Measurements from ENCODE around the gene C1RL.
"Not testable (repeated sequence)": the region's sequence is repeated elsewhere in the genome, so short reads cannot be mapped to it uniquely, and the experiment has no call there.

The C1RL gene

GRCh38 chr12:7112041-7112440 is 3.0 kb upstream of the C1RL start:
- Histone ChIP-seq H3K9ac (ENCODE audit: low read depth, low read length) (no peak overlapping the region), H3K27me3 (ENCODE audit: control insufficient read depth, insufficient read depth, low read length) (no peaks in the 10 kb centered on the region), H3K4me3 (ENCODE audit: low read depth, low read length) (no peak overlapping the region), H3K27ac (ENCODE audit: low read depth, low read length) (no peak overlapping the region), H3K4me1 (ENCODE audit: control insufficient read depth, insufficient read depth, low read length) (peaks cover 7% of the 10 kb centered on the region; the same call in 1 of the 2 replicates), H3K36me3 (ENCODE audit: control insufficient read depth, insufficient read depth, low read length) (no peaks in the 10 kb centered on the region), H3K9me3 (ENCODE audit: control insufficient read depth, insufficient read depth, low read length) (no peaks in the 10 kb centered on the region)

- Histone ChIP-seq H3K4me1 (ENCODE audit: control insufficient read depth, insufficient read depth, low read length) (peaks cover 7% of the 10 kb centered on the region; the same call in 1 of the 2 replicates), H3K27me3 (ENCODE audit: control insufficient read depth, insufficient read depth, low read length) (no peaks in the 10 kb centered on the region), H3K9ac (ENCODE audit: low read depth, low read length) (no peak overlapping the region), H3K27ac (ENCODE audit: low read depth, low read length) (no peak overlapping the region), H3K9me3 (ENCODE audit: control insufficient read depth, insufficient read depth, low read length) (no peaks in the 10 kb centered on the region; the same call in 1 of the 2 replicates), H3K36me3 (ENCODE audit: control insufficient read depth, insufficient read depth, low read length) (no peaks in the 10 kb centered on the region), H3K4me3 (ENCODE audit: low read depth, low read length) (no peak overlapping the region)
Observed at GRCh38 chr12:7110661-7111060, 1.6 kb upstream of the C1RL start.

- Histone ChIP-seq H3K4me3 (ENCODE audit: low read depth, low read length) (no peak overlapping the region), H3K27ac (ENCODE audit: low read depth, low read length) (no peak overlapping the region), H3K4me1 (ENCODE audit: control insufficient read depth, insufficient read depth, low read length) (peaks cover 7% of the 10 kb centered on the region; the same call in 1 of the 2 replicates), H3K9ac (ENCODE audit: low read depth, low read length) (no peak overlapping the region), H3K9me3 (ENCODE audit: control insufficient read depth, insufficient read depth, low read length) (no peaks in the 10 kb centered on the region; the same call in 1 of the 2 replicates), H3K36me3 (ENCODE audit: control insufficient read depth, insufficient read depth, low read length) (no peaks in the 10 kb centered on the region), H3K27me3 (ENCODE audit: control insufficient read depth, insufficient read depth, low read length) (no peaks in the 10 kb centered on the region)
Observed at GRCh38 chr12:7109572-7109920, 532 bp upstream of the C1RL start.

GRCh38 chr12:7108003-7108795 is 815 bp downstream of the C1RL start:
- Histone ChIP-seq H3K4me1 (ENCODE audit: control insufficient read depth, insufficient read depth, low read length) (peaks cover 7% of the 10 kb centered on the region; the same call in 1 of the 2 replicates), H3K27ac (ENCODE audit: low read depth, low read length) (peak overlapping the region; percentile 72)

GRCh38 chr12:7107636-7108002 is 1.4 kb downstream of the C1RL start:
- H3K4me3 ChIP-seq (ENCODE audit: low read depth, low read length), result peak overlapping the region; percentile 73; the same call in 1 of the 2 replicates
- H3K9me3 ChIP-seq (ENCODE audit: control insufficient read depth, insufficient read depth, low read length), result no peaks in the 10 kb centered on the region; the same call in 1 of the 2 replicates
- H3K27ac ChIP-seq (ENCODE audit: low read depth, low read length), result peak overlapping the region; percentile 72
- no peak overlapping the region for H3K9ac ChIP-seq (ENCODE audit: low read depth, low read length)
- no peaks in the 10 kb centered on the region for H3K36me3 ChIP-seq (ENCODE audit: control insufficient read depth, insufficient read depth, low read length)
- no peaks in the 10 kb centered on the region for H3K27me3 ChIP-seq (ENCODE audit: control insufficient read depth, insufficient read depth, low read length)
- peaks cover 7% of the 10 kb centered on the region; the same call in 1 of the 2 replicates for H3K4me1 ChIP-seq (ENCODE audit: control insufficient read depth, insufficient read depth, low read length)

More at GRCh38 chr12:7108003-7108795, 815 bp downstream of the C1RL start:
- Histone ChIP-seq H3K9me3 (ENCODE audit: control insufficient read depth, insufficient read depth, low read length) (no peaks in the 10 kb centered on the region; the same call in 1 of the 2 replicates), H3K36me3 (ENCODE audit: control insufficient read depth, insufficient read depth, low read length) (no peaks in the 10 kb centered on the region), H3K9ac (ENCODE audit: low read depth, low read length) (peak overlapping the region; percentile 18; the same call in 1 of the 2 replicates), H3K27me3 (ENCODE audit: control insufficient read depth, insufficient read depth, low read length) (no peaks in the 10 kb centered on the region), H3K4me3 (ENCODE audit: low read depth, low read length) (peak overlapping the region; percentile 73)

- H3K9ac ChIP-seq (ENCODE audit: low read depth, low read length); H3K27ac ChIP-seq (ENCODE audit: low read depth, low read length); H3K9me3 ChIP-seq (ENCODE audit: control insufficient read depth, insufficient read depth, low read length); H3K36me3 ChIP-seq (ENCODE audit: control insufficient read depth, insufficient read depth, low read length); H3K4me1 ChIP-seq (ENCODE audit: control insufficient read depth, insufficient read depth, low read length); H3K4me3 ChIP-seq (ENCODE audit: low read depth, low read length); H3K27me3 ChIP-seq (ENCODE audit: control insufficient read depth, insufficient read depth, low read length): not testable (repeated sequence)
Observed at GRCh38 chr12:7107181-7107580, 1.8 kb downstream of the C1RL start.

- Histone ChIP-seq H3K9ac (ENCODE audit: low read depth, low read length) (no peak overlapping the region), H3K4me1 (ENCODE audit: control insufficient read depth, insufficient read depth, low read length) (peaks cover 7% of the 10 kb centered on the region; the same call in 1 of the 2 replicates), H3K4me3 (ENCODE audit: low read depth, low read length) (no peak overlapping the region), H3K27ac (ENCODE audit: low read depth, low read length) (no peak overlapping the region), H3K9me3 (ENCODE audit: control insufficient read depth, insufficient read depth, low read length) (no peaks in the 10 kb centered on the region; the same call in 1 of the 2 replicates), H3K27me3 (ENCODE audit: control insufficient read depth, insufficient read depth, low read length) (no peaks in the 10 kb centered on the region), H3K36me3 (ENCODE audit: control insufficient read depth, insufficient read depth, low read length) (no peaks in the 10 kb centered on the region)
Observed at GRCh38 chr12:7106082-7106481, 2.9 kb downstream of the C1RL start.

GRCh38 chr12:7103837-7104584 is 5.0 kb downstream of the C1RL start:
- Histone ChIP-seq H3K36me3 (ENCODE audit: control insufficient read depth, insufficient read depth, low read length) (no peaks in the 10 kb centered on the region), H3K27me3 (ENCODE audit: control insufficient read depth, insufficient read depth, low read length) (no peaks in the 10 kb centered on the region), H3K9ac (ENCODE audit: low read depth, low read length) (no peak overlapping the region), H3K9me3 (ENCODE audit: control insufficient read depth, insufficient read depth, low read length) (no peaks in the 10 kb centered on the region; the same call in 1 of the 2 replicates), H3K4me1 (ENCODE audit: control insufficient read depth, insufficient read depth, low read length) (peaks cover 7% of the 10 kb centered on the region; the same call in 1 of the 2 replicates), H3K4me3 (ENCODE audit: low read depth, low read length) (no peak overlapping the region), H3K27ac (ENCODE audit: low read depth, low read length) (no peak overlapping the region)

GRCh38 chr12:7102582-7102981 is 6.4 kb downstream of the C1RL start:
- H3K4me1 ChIP-seq (ENCODE audit: control insufficient read depth, insufficient read depth, low read length), result peaks cover under 1% of the 10 kb centered on the region; the same call in 1 of the 2 replicates
- H3K4me3 ChIP-seq (ENCODE audit: low read depth, low read length), result no peak overlapping the region
- no peaks in the 10 kb centered on the region for H3K36me3 ChIP-seq (ENCODE audit: control insufficient read depth, insufficient read depth, low read length)
- H3K27ac ChIP-seq (ENCODE audit: low read depth, low read length), result no peak overlapping the region
- H3K27me3 ChIP-seq (ENCODE audit: control insufficient read depth, insufficient read depth, low read length), result no peaks in the 10 kb centered on the region
- H3K9me3 ChIP-seq (ENCODE audit: control insufficient read depth, insufficient read depth, low read length), result no peaks in the 10 kb centered on the region; the same call in 1 of the 2 replicates
- H3K9ac ChIP-seq (ENCODE audit: low read depth, low read length), result no peak overlapping the region

GRCh38 chr12:7101694-7102131 is 7.3 kb downstream of the C1RL start:
- Histone ChIP-seq H3K27me3 (ENCODE audit: control insufficient read depth, insufficient read depth, low read length) (no peaks in the 10 kb centered on the region), H3K9ac (ENCODE audit: low read depth, low read length) (no peak overlapping the region), H3K27ac (ENCODE audit: low read depth, low read length) (no peak overlapping the region), H3K9me3 (ENCODE audit: control insufficient read depth, insufficient read depth, low read length) (no peaks in the 10 kb centered on the region; the same call in 1 of the 2 replicates), H3K4me3 (ENCODE audit: low read depth, low read length) (no peak overlapping the region), H3K36me3 (ENCODE audit: control insufficient read depth, insufficient read depth, low read length) (no peaks in the 10 kb centered on the region), H3K4me1 (ENCODE audit: control insufficient read depth, insufficient read depth, low read length) (no peaks in the 10 kb centered on the region)

All from HUES48 (cell line).